OCI-LY1 (cell line): ENCODE data around the gene MAP4K4.

Experiments
- H2AFZ ChIP-seq: fragments of 200-600 bp; sonication (generic), shearing (Covaris generic); 2 replicates; pipeline ENCODE4 v1.6.0; 2014; ENCODE audit warnings: antibody characterized with exemption, mild to moderate bottlenecking, low read length
- H3F3A ChIP-seq: fragments of 200-600 bp; sonication (generic), shearing (Covaris generic); 2 replicates; pipeline ENCODE4 v1.6.0; 2014; ENCODE audit warnings: mild to moderate bottlenecking, antibody characterized with exemption, low read length, moderate library complexity; ENCODE audit not compliant: insufficient read depth
- H3K27ac ChIP-seq: fragments of 200-600 bp; sonication (generic); 2 replicates; pipeline ENCODE4 v1.5.1; 2014; ENCODE audit warnings: low read length, mixed run types, mild to moderate bottlenecking, low read depth; ENCODE audit not compliant: poor library complexity, severe bottlenecking
- H3K27me3 ChIP-seq: fragments of 200-600 bp; sonication (generic); 2 replicates; pipeline ENCODE4 v1.6.0; 2014; ENCODE audit warnings: antibody characterized with exemption, mild to moderate bottlenecking, low read length, moderate library complexity; ENCODE audit not compliant: insufficient read depth
- H3K36me3 ChIP-seq: fragments of 200-600 bp; sonication (generic); 2 replicates; pipeline ENCODE4 v1.6.1; 2014; ENCODE audit warnings: mild to moderate bottlenecking, antibody characterized with exemption, low read length, moderate library complexity, mixed read lengths; ENCODE audit not compliant: insufficient read depth
- H3K4me1 ChIP-seq: fragments of 200-600 bp; sonication (generic); 2 replicates; pipeline ENCODE4 v1.5.1; 2014; ENCODE audit warnings: mild to moderate bottlenecking, low read length, moderate library complexity; ENCODE audit not compliant: insufficient read depth, severe bottlenecking
- H3K4me2 ChIP-seq: fragments of 200-600 bp; sonication (generic), shearing (Covaris generic); 2 replicates; pipeline ENCODE4 v1.6.1; 2014; ENCODE audit warnings: low read length
- H3K4me3 ChIP-seq: fragments of 200-600 bp; sonication (generic); 2 replicates; pipeline ENCODE4 v1.5.1; 2014; ENCODE audit warnings: low read length, low read depth, mild to moderate bottlenecking, mixed read lengths; ENCODE audit not compliant: poor library complexity, severe bottlenecking
- H3K79me2 ChIP-seq: fragments of 200-600 bp; shearing (Covaris generic); 2 replicates; pipeline ENCODE4 v1.6.1; 2016; ENCODE audit warnings: mixed run types, low read length, mixed read lengths; ENCODE audit not compliant: insufficient read depth
- H3K9ac ChIP-seq: fragments of 200-600 bp; sonication (generic), shearing (Covaris generic); 2 replicates; pipeline ENCODE4 v1.6.1; 2014; ENCODE audit warnings: mild to moderate bottlenecking, low read length, mixed read lengths
- H3K9me2 ChIP-seq: fragments of 200-600 bp; sonication (generic), shearing (Covaris generic); 2 replicates; pipeline ENCODE4 v1.6.1; 2014; ENCODE audit warnings: low read depth, mild to moderate bottlenecking, low read length, mixed read lengths
- H3K9me3 ChIP-seq: fragments of 200-600 bp; shearing (Covaris generic); 2 replicates; pipeline ENCODE4 v1.6.1; 2014; ENCODE audit warnings: low read length, mixed read lengths
- H4K20me1 ChIP-seq: fragments of 200-600 bp; sonication (generic), shearing (Covaris generic); 2 replicates; pipeline ENCODE4 v1.6.0; 2016; ENCODE audit warnings: mild to moderate bottlenecking, low read length; ENCODE audit not compliant: insufficient read depth
- EZH2 ChIP-seq: fragments of 200-600 bp; sonication (generic), shearing (Covaris generic); IDR thresholded peaks from 2 replicates; pipeline ENCODE4 v1.8.0; 2017; ENCODE audit warnings: borderline replicate concordance, mixed run types, mild to moderate bottlenecking, antibody characterized with exemption, low read length, moderate library complexity, mixed read lengths
- TF ChIP-seq, protein P1 (sequence below): fragments of 200-600 bp; sonication (generic), shearing (Covaris generic); IDR thresholded peaks from 2 replicates; pipeline ENCODE4 v1.5.1; 2017; ENCODE audit warnings: mild to moderate bottlenecking, antibody characterized with exemption, low read length, moderate library complexity, mixed read lengths

MAP4K4 gene

DNA sequence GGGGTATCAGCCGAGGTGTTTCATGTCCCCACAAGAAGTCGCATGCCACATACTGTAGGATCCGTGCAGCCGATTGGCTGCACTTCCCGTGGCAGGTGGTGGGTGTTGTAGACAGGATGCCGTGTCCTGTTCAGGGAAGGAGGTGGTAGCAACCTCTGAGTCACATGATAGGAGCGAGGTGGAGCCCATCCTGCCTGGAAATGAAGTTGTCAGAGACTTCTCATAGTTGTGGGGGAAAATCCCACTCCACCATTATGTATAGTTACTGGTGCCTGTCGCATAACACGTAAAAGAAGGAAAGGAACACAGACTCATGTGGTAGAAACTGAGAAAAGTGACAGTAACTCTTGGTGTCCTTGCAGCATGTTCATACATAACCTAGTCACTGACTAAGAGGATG, 202.9 kb downstream of the MAP4K4 start:
- Histone ChIP-seq H3K36me3 (no peaks in the 10 kb centered on the region), H3K9me3 (no peaks in the 10 kb centered on the region), H3K4me3 (no peak overlapping the region), H3K27me3 (no peaks in the 10 kb centered on the region), H3K79me2 (no peaks in the 10 kb centered on the region), H3F3A (no peaks in the 10 kb centered on the region), H3K4me2 (no peak overlapping the region), H3K9ac (no peak overlapping the region), H3K4me1 (no peaks in the 10 kb centered on the region), H2AFZ (no peak overlapping the region), H4K20me1 (no peaks in the 10 kb centered on the region), H3K27ac (no peak overlapping the region), H3K9me2 (no peaks in the 10 kb centered on the region)
- TF ChIP-seq, protein P1, sequence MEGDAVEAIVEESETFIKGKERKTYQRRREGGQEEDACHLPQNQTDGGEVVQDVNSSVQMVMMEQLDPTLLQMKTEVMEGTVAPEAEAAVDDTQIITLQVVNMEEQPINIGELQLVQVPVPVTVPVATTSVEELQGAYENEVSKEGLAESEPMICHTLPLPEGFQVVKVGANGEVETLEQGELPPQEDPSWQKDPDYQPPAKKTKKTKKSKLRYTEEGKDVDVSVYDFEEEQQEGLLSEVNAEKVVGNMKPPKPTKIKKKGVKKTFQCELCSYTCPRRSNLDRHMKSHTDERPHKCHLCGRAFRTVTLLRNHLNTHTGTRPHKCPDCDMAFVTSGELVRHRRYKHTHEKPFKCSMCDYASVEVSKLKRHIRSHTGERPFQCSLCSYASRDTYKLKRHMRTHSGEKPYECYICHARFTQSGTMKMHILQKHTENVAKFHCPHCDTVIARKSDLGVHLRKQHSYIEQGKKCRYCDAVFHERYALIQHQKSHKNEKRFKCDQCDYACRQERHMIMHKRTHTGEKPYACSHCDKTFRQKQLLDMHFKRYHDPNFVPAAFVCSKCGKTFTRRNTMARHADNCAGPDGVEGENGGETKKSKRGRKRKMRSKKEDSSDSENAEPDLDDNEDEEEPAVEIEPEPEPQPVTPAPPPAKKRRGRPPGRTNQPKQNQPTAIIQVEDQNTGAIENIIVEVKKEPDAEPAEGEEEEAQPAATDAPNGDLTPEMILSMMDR, result no peak
- no peak for TF ChIP-seq EZH2

DNA sequence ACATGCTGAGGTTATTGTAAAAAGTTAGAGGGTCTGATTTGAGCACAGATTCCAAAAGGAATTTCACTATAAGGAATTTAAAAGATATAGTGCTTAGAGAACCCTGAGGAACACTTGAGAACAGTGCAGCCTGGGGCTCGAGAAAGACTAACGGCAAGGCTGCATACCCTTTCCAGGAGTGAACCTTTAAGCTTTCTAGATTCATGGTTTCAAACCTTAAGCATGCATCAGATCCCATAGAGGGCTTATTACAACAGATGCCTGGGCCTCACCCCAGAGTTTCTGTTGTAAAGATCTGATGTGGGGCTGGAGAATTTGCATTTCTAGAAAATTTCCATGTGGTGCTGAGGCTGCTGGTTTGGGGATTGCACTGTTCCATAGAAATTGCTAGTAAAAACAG, 203.7 kb downstream of the MAP4K4 start:
- Histone ChIP-seq H3K4me2 (no peak overlapping the region), H2AFZ (no peak overlapping the region), H3K4me1 (no peaks in the 10 kb centered on the region), H3K79me2 (no peaks in the 10 kb centered on the region), H3F3A (no peaks in the 10 kb centered on the region), H3K9ac (no peak overlapping the region), H4K20me1 (no peaks in the 10 kb centered on the region), H3K36me3 (no peaks in the 10 kb centered on the region), H3K27ac (no peak overlapping the region), H3K9me2 (no peaks in the 10 kb centered on the region), H3K27me3 (no peaks in the 10 kb centered on the region), H3K4me3 (no peak overlapping the region), H3K9me3 (no peaks in the 10 kb centered on the region)
- no peak for TF ChIP-seq EZH2
- TF ChIP-seq, protein P1, result no peak

DNA sequence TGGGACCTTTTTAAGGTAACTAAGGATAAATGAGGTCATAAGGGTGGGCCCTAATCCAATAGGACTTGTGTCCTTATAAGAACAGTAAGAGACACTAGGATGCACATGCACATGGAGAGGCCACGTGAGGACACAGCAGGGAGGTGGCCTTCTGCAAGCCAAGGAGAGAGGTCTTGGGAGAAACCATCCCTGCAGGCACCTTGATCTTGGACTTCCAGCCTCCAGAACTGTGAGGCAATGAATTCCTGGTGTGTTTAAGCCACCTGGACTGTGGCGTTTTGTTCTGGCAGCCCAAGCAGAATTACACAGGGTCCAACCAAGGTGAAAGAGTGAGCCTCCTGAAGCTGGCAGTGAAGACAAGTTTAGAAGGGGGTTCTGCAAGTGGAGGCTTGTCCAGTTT, 204.7 kb downstream of the MAP4K4 start:
- no peak overlapping the region for H3K4me2 ChIP-seq
- no peaks in the 10 kb centered on the region for H3K79me2 ChIP-seq
- no peak overlapping the region for H3K4me3 ChIP-seq
- no peaks in the 10 kb centered on the region for H3K27me3 ChIP-seq
- H3K9me3 ChIP-seq, result no peaks in the 10 kb centered on the region
- no peaks in the 10 kb centered on the region for H4K20me1 ChIP-seq
- TF ChIP-seq, protein P1, result no peak
- TF ChIP-seq EZH2, result no peak
- H3K9me2 ChIP-seq, result no peaks in the 10 kb centered on the region
- H3K4me1 ChIP-seq, result no peaks in the 10 kb centered on the region
- no peaks in the 10 kb centered on the region for H3F3A ChIP-seq
- H3K36me3 ChIP-seq, result no peaks in the 10 kb centered on the region
- no peak overlapping the region for H2AFZ ChIP-seq
- H3K9ac ChIP-seq, result no peak overlapping the region
- no peak overlapping the region for H3K27ac ChIP-seq
